Measurements from ENCODE around the gene PPP6R2.

Gene PPP6R2

GRCh38 chr22:50473855-50474671 is 130.9 kb downstream of the PPP6R2 start:
- no peak for DNase-seq

GRCh38 chr22:50474710-50475651 is 131.9 kb downstream of the PPP6R2 start, which contains the start of gene SBF1:
SBF1 (minus strand) TSS chr22:50475035; CDS start chr22:50474840, 195 bp downstream.
- peak; percentile 76 for DNase-seq

- DNase-seq, result no peak
Measured at GRCh38 chr22:50475652-50476002, 132.5 kb downstream of the PPP6R2 start.

- no peak for DNase-seq
Measured at GRCh38 chr22:50476868-50477267, 133.7 kb downstream of the PPP6R2 start.

GRCh38 chr22:50477923-50478322 is 134.8 kb downstream of the PPP6R2 start:
- DNase-seq, result no peak

- DNase-seq, result no peak
Measured at GRCh38 chr22:50479721-50480120, 136.6 kb downstream of the PPP6R2 start.

- DNase-seq, result no peak
Measured at GRCh38 chr22:50481045-50481439, 137.9 kb downstream of the PPP6R2 start.

GRCh38 chr22:50481440-50482106 is 138.4 kb downstream of the PPP6R2 start, which contains the start of gene ADM2:
ADM2 (plus strand) TSS chr22:50481543; CDS start chr22:50481848, 305 bp downstream.
- DNase-seq, result no peak

GRCh38 chr22:50482107-50483074 is 139.3 kb downstream of the PPP6R2 start:
- no peak for DNase-seq

- no peak for DNase-seq
Measured at GRCh38 chr22:50483106-50483505, 140.0 kb downstream of the PPP6R2 start.

GRCh38 chr22:50483556-50483955 is 140.4 kb downstream of the PPP6R2 start:
- no peak for DNase-seq

GRCh38 chr22:50483977-50484853 is 141.1 kb downstream of the PPP6R2 start:
- DNase-seq, result no peak

GRCh38 chr22:50485221-50486131 is 142.3 kb downstream of the PPP6R2 start:
- no peak for DNase-seq

GRCh38 chr22:50486561-50487289 is 143.6 kb downstream of the PPP6R2 start, which contains the start of gene MIOX:
MIOX (plus strand) TSS chr22:50486859; CDS start chr22:50486898, 39 bp downstream.
- DNase-seq, result no peak

- no peak for DNase-seq
Measured at GRCh38 chr22:50487290-50488005, 144.3 kb downstream of the PPP6R2 start.

GRCh38 chr22:50488006-50488677 is 145.0 kb downstream of the PPP6R2 start:
- no peak for DNase-seq

- DNase-seq, result no peak
Measured at GRCh38 chr22:50488886-50489285, 145.8 kb downstream of the PPP6R2 start.
